ENCODE measurements around the gene P4HA1.

- TF ChIP-seq, protein P1, sequence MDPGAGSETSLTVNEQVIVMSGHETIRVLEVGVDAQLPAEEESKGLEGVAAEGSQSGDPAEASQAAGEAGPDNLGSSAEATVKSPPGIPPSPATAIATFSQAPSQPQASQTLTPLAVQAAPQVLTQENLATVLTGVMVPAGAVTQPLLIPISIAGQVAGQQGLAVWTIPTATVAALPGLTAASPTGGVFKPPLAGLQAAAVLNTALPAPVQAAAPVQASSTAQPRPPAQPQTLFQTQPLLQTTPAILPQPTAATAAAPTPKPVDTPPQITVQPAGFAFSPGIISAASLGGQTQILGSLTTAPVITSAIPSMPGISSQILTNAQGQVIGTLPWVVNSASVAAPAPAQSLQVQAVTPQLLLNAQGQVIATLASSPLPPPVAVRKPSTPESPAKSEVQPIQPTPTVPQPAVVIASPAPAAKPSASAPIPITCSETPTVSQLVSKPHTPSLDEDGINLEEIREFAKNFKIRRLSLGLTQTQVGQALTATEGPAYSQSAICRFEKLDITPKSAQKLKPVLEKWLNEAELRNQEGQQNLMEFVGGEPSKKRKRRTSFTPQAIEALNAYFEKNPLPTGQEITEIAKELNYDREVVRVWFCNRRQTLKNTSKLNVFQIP (CRISPR knock-in tag; IDR thresholded peaks at IDR 0.05; ENCODE audit: borderline replicate concordance, low read depth), result no peak
- TF ChIP-seq TCF4 (CRISPR knock-in tag; IDR thresholded peaks at IDR 0.05; ENCODE audit: borderline replicate concordance), result no peak
- TF ChIP-seq, protein P2, sequence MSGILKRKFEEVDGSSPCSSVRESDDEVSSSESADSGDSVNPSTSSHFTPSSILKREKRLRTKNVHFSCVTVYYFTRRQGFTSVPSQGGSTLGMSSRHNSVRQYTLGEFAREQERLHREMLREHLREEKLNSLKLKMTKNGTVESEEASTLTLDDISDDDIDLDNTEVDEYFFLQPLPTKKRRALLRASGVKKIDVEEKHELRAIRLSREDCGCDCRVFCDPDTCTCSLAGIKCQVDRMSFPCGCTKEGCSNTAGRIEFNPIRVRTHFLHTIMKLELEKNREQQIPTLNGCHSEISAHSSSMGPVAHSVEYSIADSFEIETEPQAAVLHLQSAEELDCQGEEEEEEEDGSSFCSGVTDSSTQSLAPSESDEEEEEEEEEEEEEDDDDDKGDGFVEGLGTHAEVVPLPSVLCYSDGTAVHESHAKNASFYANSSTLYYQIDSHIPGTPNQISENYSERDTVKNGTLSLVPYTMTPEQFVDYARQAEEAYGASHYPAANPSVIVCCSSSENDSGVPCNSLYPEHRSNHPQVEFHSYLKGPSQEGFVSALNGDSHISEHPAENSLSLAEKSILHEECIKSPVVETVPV (CRISPR knock-in tag; IDR thresholded peaks at IDR 0.05), result no peak
- no peak for TF ChIP-seq PATZ1 (CRISPR knock-in tag; IDR thresholded peaks at IDR 0.05; ENCODE audit: borderline replicate concordance)
- no peak for TF ChIP-seq RARB (CRISPR knock-in tag; IDR thresholded peaks at IDR 0.05)
- no peak for TF ChIP-seq ZFP30 (CRISPR knock-in tag; IDR thresholded peaks at IDR 0.05)
These were observed 78.6 kb downstream of the P4HA1 start for GRCh38 chr10:73017955-73018480.

All from SK-N-SH treated with all-trans-retinoic acid at 6 μM for 48 hours (cell line).